ENCODE data around the gene H6PD. TPM values are rescaled to one million over a fixed set of nuclear protein-coding genes. Genes with fewer than 3 reads are reported as not detected.

Gene H6PD
- total and polyA plus RNA-seq, 7 donors: 5.8 to 56.8 (median 23.4) TPM

DNA sequence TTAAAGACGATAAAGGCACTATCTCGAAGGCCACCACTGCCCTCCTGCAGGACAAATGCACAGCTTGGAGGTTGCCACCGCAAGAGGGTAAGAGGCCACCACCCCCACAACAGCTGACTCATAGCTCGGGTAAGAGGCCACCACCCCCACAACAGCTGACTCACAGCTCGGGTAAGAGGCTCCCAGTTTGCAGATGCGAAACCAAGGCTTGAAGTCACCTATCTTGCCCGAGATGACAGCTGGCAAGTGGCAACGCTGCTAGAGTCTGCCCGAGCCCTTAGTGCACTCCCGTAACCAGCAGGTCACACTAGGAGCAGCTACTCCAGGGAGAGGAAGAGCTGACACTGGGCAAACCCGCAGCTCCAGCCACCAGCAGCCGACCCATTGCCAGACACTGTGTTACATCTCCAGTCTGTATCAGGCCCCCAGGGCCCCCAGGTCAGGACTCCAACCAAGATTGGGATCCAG lies 41.0 kb downstream of the H6PD start:
- Histone ChIP-seq H3K27me3 (ENCODE audit: insufficient read depth in 3 of 3, low read length in 2 of 3) (no peaks in the 10 kb centered on the region), H3K36me3 (ENCODE audit: insufficient read depth in 1 of 2, low read depth in 1 of 2) (no peaks in the 10 kb centered on the region), H3K4me3 (peak overlapping the region; percentile 28), H3K27ac (peak overlapping the region; percentile 82), H3K4me1 (peaks cover 22% of the 10 kb centered on the region), H3K9me3 (no peaks in the 10 kb centered on the region)
- whole genome bisulfite sequencing, 3 donors: 29 to 47% (median 32%) methylated on average over 12 of the region's 12 CpGs
- intact Hi-C loops (cut with DNase I): no loop called here
- TF ChIP-seq, protein P1, sequence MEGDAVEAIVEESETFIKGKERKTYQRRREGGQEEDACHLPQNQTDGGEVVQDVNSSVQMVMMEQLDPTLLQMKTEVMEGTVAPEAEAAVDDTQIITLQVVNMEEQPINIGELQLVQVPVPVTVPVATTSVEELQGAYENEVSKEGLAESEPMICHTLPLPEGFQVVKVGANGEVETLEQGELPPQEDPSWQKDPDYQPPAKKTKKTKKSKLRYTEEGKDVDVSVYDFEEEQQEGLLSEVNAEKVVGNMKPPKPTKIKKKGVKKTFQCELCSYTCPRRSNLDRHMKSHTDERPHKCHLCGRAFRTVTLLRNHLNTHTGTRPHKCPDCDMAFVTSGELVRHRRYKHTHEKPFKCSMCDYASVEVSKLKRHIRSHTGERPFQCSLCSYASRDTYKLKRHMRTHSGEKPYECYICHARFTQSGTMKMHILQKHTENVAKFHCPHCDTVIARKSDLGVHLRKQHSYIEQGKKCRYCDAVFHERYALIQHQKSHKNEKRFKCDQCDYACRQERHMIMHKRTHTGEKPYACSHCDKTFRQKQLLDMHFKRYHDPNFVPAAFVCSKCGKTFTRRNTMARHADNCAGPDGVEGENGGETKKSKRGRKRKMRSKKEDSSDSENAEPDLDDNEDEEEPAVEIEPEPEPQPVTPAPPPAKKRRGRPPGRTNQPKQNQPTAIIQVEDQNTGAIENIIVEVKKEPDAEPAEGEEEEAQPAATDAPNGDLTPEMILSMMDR (IDR thresholded peaks at IDR 0.05): no peak
- peak; percentile 83 to 89 for DNase-seq
- ATAC-seq: peak; percentile 83 to 91 (median 87)

DNA sequence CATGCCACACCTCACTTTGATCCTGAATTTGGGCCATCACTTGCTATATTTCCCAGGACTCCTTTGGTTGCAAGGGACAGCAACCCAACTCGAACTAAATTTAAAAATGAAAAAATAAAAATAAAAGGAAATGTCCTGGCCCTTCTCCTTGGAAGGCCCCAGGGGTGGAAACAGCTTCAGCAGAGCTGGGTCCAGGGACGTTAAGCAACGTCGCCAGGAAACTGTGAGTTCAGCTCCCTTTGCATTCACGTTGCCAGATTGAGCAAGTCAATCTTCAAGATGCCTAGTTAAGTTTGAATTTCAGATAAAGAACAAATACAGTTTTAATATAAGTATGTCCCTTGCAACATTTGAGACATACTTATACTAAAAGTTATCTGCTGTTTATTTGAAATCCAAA lies 43.5 kb downstream of the H6PD start:
- no peaks in the 10 kb centered on the region for H3K27me3 ChIP-seq (ENCODE audit: insufficient read depth in 3 of 3, low read length in 2 of 3)
- TF ChIP-seq, protein P1 (IDR thresholded peaks at IDR 0.05): no peak
- ATAC-seq (no peak), DNase-seq (peak in 1 of 2 donors; percentile 77)
- H3K27ac ChIP-seq: no peak overlapping the region
- intact Hi-C loops (cut with DNase I): no loop called here
- WGBS, 3 donors: 58 to 62% (median 59%) methylated on average over 5 of the region's 5 CpGs
- H3K9me3 ChIP-seq: no peaks in the 10 kb centered on the region
- H3K4me3 ChIP-seq: no peak overlapping the region
- H3K4me1 ChIP-seq: peaks cover 29% of the 10 kb centered on the region
- no peaks in the 10 kb centered on the region for H3K36me3 ChIP-seq (ENCODE audit: insufficient read depth in 1 of 2, low read depth in 1 of 2)

DNA sequence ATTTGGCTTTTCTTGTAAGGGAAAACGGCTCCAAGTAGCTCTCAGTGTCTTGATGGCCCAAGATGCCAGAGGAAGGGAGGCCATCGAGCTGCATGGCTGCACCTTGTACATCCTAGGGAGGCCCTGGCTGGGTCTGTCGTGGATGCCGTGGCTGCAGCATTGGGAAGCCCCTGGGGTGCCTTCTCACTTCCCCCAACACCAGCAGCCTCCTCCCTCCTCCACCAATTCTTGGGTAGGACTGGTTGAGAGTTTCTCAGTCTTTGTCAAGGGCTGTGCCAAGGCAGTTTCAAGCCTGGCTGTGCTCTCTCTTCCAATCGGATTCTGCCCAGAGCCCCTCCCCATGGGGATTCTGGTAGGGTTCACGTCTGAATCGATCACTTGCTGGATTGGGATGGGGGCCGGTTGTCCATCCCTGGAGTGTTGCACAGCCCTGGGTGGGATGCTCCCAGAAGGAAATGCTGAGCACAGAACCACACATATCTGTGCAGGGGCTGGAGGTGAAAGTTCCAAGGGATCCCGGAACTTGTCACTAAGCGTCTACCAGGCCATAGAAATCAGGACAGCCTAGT lies 44.1 kb downstream of the H6PD start:
- no peak overlapping the region for H3K27ac ChIP-seq
- DNase-seq (peak in 1 of 2 donors; percentile 41), ATAC-seq (no peak)
- 74 to 83% (median 77%) methylated on average over 10 of the region's 10 CpGs for WGBS, 3 donors
- H3K27me3 ChIP-seq (ENCODE audit: insufficient read depth in 3 of 3, low read length in 2 of 3): no peaks in the 10 kb centered on the region
- TF ChIP-seq, protein P1 (IDR thresholded peaks at IDR 0.05): no peak
- intact Hi-C loops (cut with DNase I): no loop called here
- no peaks in the 10 kb centered on the region for H3K36me3 ChIP-seq (ENCODE audit: insufficient read depth in 1 of 2, low read depth in 1 of 2)
- no peak overlapping the region for H3K4me3 ChIP-seq
- peaks cover 29% of the 10 kb centered on the region for H3K4me1 ChIP-seq
- H3K9me3 ChIP-seq: no peaks in the 10 kb centered on the region

DNA sequence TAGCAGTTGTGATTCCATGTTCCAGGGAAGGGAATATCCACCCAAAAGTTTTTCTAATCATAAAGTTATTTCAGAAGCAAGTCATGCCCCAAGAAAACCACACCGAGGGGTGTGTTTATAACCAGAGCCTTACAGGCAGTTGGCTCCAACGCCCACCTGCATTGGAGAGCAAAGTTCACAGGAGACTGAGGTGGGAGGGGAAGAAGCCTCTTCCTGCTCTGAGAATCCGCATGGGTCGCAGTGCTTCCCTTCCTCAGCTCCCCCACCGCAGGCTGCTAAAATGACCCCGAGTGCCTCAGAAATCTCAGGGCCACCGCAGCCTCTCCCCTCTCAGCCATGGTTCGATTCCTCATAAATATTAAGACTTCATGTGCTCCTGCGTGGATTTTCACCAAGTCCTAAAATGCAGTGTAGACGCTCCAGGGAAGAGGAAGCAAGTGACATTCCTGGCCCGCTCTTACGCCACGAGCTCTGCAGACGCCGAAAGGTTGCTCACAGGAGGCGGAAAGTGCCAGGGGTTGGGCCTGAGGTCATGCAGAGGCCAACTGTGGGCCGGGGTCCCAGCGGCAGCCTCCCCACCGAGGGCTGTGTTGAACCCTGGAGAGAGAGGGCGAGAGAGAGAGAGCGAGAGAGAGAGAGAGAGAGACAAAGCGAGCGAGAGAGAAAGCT lies 44.7 kb downstream of the H6PD start:
- H3K27ac ChIP-seq: no peak overlapping the region
- no peaks in the 10 kb centered on the region for H3K36me3 ChIP-seq (ENCODE audit: insufficient read depth in 1 of 2, low read depth in 1 of 2)
- H3K9me3 ChIP-seq: peaks cover 1% of the 10 kb centered on the region
- TF ChIP-seq, protein P1 (IDR thresholded peaks at IDR 0.05): no peak
- intact Hi-C loops (cut with DNase I): no loop called here
- WGBS, 3 donors: 70 to 79% (median 77%) methylated on average over 23 of the region's 23 CpGs
- no peak overlapping the region for H3K4me3 ChIP-seq
- peaks cover 29% of the 10 kb centered on the region for H3K4me1 ChIP-seq
- H3K27me3 ChIP-seq (ENCODE audit: insufficient read depth in 3 of 3, low read length in 2 of 3): no peaks in the 10 kb centered on the region
- peak in 1 of 2 donors; percentile 39 for DNase-seq
- no peak for ATAC-seq
